IPS-15b (cell line): ENCODE data around the gene METTL23.
A peak's percentile ranks its signal among the peaks of the same experiment; 100 is the strongest.
"Not testable (repeated sequence)": the region's sequence is repeated elsewhere in the genome, so short reads cannot be mapped to it uniquely, and the experiment has no call there.

Source experiments
- H3K27me3 ChIP-seq: one replicate; pipeline ENCODE4 v1.6.1; 2013; ENCODE audit warnings: low read length; ENCODE audit not compliant: control insufficient read depth, insufficient read depth
- H3K36me3 ChIP-seq: one replicate; pipeline ENCODE4 v1.6.1; 2013; ENCODE audit warnings: low read length; ENCODE audit not compliant: control insufficient read depth, insufficient read depth
- H3K4me1 ChIP-seq: one replicate; pipeline ENCODE4 v1.6.1; 2013; ENCODE audit warnings: mild to moderate bottlenecking, low read length; ENCODE audit not compliant: control insufficient read depth, insufficient read depth
- H3K4me3 ChIP-seq: one replicate; pipeline ENCODE4 v1.5.1; 2013; ENCODE audit warnings: low read depth, low read length
- H3K9ac ChIP-seq: one replicate; pipeline ENCODE4 v1.6.1; 2013; ENCODE audit warnings: low read depth, mild to moderate bottlenecking, low read length
- H3K9me3 ChIP-seq: one replicate; pipeline ENCODE4 v1.6.1; 2013; ENCODE audit warnings: mild to moderate bottlenecking, low read length; ENCODE audit not compliant: control insufficient read depth, insufficient read depth

METTL23 gene

DNA sequence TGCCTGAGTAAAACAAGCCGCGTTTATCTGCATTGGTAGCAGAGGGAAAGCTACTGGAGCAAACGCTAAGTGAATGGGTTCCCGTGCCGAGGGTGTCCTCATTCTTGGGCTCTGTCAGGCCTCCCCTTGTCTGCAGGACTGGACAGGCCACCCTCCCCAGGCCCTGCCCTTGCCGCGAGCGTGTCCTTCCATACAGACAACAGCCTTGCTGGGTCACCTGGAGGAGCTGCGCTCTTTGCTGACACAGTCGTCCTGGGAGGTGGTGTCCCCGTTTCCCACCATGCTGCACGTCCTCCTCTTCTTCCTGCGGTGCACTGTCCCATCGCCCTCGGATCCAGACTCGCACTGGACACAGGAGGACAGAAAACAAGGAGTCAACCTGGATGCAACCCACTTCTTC lies 8.1 kb upstream of the METTL23 start:
- no peak overlapping the region for H3K4me3 ChIP-seq
- H3K4me1 ChIP-seq, result no peaks in the 10 kb centered on the region
- H3K9me3 ChIP-seq, result no peaks in the 10 kb centered on the region
- H3K36me3 ChIP-seq, result peaks cover 32% of the 10 kb centered on the region
- no peaks in the 10 kb centered on the region for H3K27me3 ChIP-seq
- no peak overlapping the region for H3K9ac ChIP-seq

DNA sequence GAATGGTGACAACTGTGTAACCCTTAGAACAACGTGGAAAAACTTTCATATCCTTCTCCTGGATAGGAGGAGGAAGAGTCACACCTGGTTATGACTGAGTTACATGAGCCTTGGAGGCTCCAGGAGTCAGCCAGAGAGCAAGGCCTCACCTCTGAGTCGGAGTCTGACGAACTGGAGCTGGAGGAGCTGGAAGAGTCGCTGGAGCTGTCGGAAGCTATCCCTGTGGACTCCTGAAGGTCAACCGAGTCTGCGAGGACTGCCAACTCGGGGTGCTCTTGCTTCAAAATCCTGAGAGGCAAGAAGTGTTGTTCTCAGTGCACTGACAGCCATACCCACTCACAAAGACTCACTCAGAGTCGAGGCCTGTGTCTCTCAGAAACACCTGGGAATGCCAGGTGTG lies 6.4 kb upstream of the METTL23 start:
- Histone ChIP-seq H3K9me3 (no peaks in the 10 kb centered on the region), H3K4me1 (no peaks in the 10 kb centered on the region), H3K9ac (no peak overlapping the region), H3K27me3 (no peaks in the 10 kb centered on the region), H3K4me3 (no peak overlapping the region), H3K36me3 (peaks cover 39% of the 10 kb centered on the region)

DNA sequence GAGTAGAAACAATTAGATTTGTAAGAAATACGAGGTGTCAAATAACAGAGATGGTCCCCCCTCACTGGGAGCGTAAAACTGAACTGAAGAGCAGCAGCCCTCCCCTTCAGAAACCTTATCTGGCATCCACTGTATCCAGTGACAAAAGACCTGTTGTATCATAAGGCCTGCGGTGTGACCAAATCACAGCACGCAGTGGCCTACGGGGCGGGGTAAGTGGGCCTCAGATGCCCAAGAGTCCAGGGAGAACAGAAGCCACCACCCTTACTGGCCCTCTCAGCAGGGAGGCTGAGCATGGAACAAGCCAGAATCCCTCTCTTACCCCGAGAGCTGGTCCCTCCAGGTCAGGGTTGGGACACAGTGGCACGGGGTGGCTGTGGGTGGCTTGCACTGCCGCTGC lies 5.7 kb upstream of the METTL23 start:
- Histone ChIP-seq H3K9ac (no peak overlapping the region), H3K36me3 (peaks cover 39% of the 10 kb centered on the region), H3K27me3 (no peaks in the 10 kb centered on the region), H3K4me3 (no peak overlapping the region), H3K4me1 (peaks cover 2% of the 10 kb centered on the region), H3K9me3 (no peaks in the 10 kb centered on the region)

DNA sequence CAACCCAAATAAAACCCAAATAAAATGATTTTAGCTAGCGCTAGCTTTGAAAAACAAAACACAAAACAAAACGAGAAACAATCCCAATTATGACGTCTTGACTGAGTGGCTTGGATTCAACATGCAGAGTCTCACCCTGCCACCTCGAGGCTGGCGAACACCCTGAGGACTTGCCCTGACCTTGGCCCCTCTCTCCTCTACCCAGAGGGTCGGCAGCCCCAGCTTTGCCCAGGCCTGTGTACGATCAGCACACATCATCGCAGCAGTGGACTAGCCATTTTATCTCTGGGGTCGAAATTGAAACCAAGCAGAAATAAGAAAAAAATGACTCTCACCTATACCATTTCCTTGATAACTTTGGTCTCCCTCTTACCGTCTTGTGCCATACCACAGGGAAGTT lies 5.2 kb upstream of the METTL23 start:
- H3K9me3 ChIP-seq, result no peaks in the 10 kb centered on the region
- H3K4me3 ChIP-seq, result no peak overlapping the region
- H3K36me3 ChIP-seq, result peaks cover 38% of the 10 kb centered on the region
- H3K9ac ChIP-seq, result no peak overlapping the region
- peaks cover 2% of the 10 kb centered on the region for H3K4me1 ChIP-seq
- H3K27me3 ChIP-seq, result no peaks in the 10 kb centered on the region

DNA sequence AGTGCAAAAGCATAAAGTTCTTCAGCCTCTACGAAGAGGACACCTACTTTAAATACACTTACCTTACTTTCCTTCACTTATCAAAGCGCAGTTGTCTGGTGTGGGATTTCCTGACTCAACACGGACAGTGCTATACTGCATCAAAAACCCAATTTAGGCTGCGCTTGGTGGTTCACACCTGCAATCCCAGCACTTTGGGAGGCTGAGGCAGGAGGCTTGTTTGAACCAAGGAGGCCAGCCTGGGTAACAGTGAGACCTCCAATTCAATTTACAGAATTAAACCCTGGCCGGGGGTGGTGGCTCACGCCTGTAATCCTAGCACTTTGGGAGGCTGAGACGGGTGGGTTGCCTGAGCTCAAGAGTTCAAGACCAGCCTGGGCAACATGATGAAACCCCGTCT lies 4.4 kb upstream of the METTL23 start:
- H3K36me3 ChIP-seq, result peaks cover 36% of the 10 kb centered on the region
- no peak overlapping the region for H3K9ac ChIP-seq
- peaks cover 2% of the 10 kb centered on the region for H3K4me1 ChIP-seq

DNA sequence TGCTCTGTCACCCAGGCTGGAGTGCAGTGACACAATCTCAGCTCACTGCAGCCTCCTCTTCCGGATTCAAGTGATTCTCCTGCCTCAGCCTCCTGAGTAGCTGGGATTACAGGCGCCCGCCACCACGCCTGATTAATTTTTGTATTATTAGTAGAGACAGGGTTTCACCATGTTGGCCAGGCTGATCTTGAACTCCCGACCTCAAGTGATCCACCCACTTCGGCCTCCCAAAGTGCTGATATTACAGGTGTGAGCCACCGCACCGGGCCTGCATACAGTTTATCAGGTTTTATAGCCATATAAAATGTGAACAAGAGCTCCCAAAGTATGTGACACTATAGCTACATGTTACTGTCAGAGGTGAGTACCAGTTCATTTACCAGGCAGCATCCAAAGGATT lies 3.7 kb upstream of the METTL23 start:
- not testable (repeated sequence) for H3K4me3 ChIP-seq, H3K4me1 ChIP-seq, H3K9me3 ChIP-seq, H3K27me3 ChIP-seq, H3K9ac ChIP-seq
- peaks cover 36% of the 10 kb centered on the region for H3K36me3 ChIP-seq

More for the DNA sequence above, 4.4 kb upstream of the METTL23 start:
- Histone ChIP-seq H3K9me3 (no peaks in the 10 kb centered on the region), H3K27me3 (no peaks in the 10 kb centered on the region), H3K4me3 (no peak overlapping the region)

DNA sequence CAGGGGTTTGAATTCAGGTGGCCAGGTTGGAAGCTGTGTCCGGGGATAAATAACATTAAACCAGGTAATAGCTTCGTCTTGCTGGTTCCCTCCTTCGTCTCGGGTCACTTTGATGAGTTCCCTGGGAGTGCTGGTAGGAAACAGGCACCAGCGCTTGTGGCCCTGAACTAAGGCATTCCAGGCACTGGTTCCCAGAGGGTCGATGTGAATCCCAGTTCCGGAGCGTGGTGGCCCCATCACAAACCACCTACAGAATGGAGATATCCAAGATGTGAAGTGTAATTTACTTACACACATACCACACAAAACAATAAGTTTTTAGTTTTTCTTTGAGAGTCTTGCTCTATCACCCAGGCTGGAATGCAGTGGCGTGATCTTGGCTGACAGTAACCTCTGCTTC lies 2.8 kb upstream of the METTL23 start:
- no peak overlapping the region for H3K4me3 ChIP-seq
- peaks cover 31% of the 10 kb centered on the region for H3K36me3 ChIP-seq
- H3K4me1 ChIP-seq, result peaks cover 4% of the 10 kb centered on the region
- no peaks in the 10 kb centered on the region for H3K27me3 ChIP-seq
- no peaks in the 10 kb centered on the region for H3K9me3 ChIP-seq
- H3K9ac ChIP-seq, result no peak overlapping the region

DNA sequence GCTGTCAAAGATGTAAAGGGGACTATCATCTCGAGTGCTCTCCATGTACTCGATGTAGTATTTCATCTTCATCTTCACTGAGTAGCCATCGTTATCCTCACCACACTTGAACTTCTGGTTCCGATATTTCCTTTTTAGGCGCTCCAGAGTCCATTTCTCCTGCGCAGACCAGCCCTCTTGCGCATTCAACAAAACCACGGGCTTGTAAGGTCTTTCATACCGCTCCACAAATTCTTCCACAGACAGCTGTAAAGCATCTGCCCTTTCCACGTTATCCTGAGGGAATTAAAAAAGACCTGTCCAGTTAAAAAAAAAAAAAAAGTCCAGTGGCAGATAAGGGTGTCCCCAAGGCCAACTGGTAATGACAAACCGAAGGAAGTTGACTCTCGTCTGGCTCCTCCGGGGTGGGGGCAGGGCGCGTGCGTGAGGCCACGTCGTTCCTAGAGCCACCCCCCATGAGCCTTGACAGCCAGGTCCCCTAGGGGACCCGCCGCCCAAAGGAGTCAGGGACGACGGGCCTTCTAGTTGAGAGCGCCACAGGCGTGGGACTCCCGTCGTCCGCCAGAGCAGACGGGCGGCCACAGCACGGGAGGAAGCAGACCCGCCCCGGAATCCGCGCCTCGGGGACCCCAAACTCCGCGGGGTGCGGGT lies 934 bp upstream of the METTL23 start:
- Histone ChIP-seq H3K9me3 (no peaks in the 10 kb centered on the region), H3K4me3 (peak overlapping the region; percentile 78), H3K4me1 (peaks cover 4% of the 10 kb centered on the region), H3K9ac (peak overlapping the region; percentile 32), H3K27me3 (no peaks in the 10 kb centered on the region), H3K36me3 (peaks cover 24% of the 10 kb centered on the region)

DNA sequence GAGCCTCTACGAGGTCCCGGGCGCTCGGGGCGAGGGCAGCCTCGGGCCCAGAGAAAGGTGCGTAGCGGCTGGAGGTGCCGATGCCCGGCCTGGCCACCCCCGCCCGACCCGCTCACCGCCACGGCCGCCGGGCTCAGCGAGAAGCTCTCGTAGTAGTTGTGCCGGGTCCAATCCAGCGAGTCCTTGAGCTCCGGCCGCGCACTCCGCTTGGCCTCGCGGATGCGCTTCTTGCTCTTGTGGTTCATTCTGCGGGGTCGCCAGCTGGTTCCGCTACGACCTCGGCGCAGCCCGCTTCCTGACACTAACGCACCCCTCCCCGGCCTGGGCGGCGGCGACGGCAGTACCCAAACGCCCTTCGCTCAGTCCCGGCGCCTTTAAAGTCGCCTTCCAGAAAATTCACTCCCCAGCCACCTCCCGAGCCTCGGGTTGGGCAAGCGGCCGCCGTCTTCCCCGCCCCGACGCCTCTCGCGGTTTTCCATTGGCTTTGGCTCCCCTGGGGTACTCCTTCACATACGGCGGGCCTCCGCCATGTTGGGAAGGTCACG lies 336 bp upstream of the METTL23 start, which contains the start of gene JMJD6:
Gene JMJD6 (minus strand): TSS at position 376 of the 545 bp plus-strand sequence. CDS start 131 bp downstream, at position 245.
- H3K27me3 ChIP-seq, result no peaks in the 10 kb centered on the region
- peaks cover 4% of the 10 kb centered on the region for H3K4me1 ChIP-seq
- peak within 1 kb of the TSS; percentile 81 for H3K9ac ChIP-seq
- H3K9me3 ChIP-seq, result no peaks in the 10 kb centered on the region
- H3K4me3 ChIP-seq, result peak within 1 kb of the TSS; percentile 89
- H3K36me3 ChIP-seq, result peaks cover 18% of the 10 kb centered on the region

DNA sequence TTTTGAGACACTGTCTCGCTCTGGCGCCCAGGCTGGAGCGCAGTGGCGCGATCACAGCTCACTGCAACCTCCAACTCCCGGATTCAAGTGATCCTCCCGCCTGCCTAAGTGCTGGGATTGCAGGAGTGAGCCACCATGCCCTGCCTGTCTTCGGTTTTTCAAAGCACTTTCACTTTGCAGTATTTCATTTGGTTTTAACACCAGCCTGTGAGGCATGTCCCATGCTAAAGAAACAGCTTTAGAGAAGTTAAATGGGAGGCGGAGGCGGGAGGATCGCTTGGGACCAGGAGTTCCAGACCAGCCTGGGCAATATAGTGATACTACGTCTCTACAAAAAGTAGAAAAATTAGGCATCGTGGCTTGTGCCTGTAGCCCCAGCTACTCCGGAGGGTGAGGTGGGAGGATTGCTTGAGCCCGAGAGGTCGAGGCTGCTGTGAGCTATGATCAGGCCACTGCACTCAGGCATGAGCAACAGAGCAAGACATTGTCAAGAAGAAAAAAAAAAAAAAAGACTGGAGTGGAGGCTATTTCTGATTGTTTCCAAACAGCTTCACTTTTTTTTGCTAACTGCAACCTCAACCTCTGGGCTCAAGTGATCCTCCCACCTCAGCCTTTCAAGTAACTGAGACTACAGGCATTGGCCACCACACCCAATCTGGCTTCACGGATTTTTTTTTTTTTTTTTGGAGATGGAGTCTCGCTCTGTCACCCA lies 1.3 kb downstream of the METTL23 start:
- no peak overlapping the region for H3K9ac ChIP-seq
- peaks cover 4% of the 10 kb centered on the region for H3K4me1 ChIP-seq
- no peaks in the 10 kb centered on the region for H3K27me3 ChIP-seq
- H3K36me3 ChIP-seq, result peaks cover 7% of the 10 kb centered on the region
- H3K4me3 ChIP-seq, result peak overlapping the region; percentile 89
- H3K9me3 ChIP-seq, result no peaks in the 10 kb centered on the region

DNA sequence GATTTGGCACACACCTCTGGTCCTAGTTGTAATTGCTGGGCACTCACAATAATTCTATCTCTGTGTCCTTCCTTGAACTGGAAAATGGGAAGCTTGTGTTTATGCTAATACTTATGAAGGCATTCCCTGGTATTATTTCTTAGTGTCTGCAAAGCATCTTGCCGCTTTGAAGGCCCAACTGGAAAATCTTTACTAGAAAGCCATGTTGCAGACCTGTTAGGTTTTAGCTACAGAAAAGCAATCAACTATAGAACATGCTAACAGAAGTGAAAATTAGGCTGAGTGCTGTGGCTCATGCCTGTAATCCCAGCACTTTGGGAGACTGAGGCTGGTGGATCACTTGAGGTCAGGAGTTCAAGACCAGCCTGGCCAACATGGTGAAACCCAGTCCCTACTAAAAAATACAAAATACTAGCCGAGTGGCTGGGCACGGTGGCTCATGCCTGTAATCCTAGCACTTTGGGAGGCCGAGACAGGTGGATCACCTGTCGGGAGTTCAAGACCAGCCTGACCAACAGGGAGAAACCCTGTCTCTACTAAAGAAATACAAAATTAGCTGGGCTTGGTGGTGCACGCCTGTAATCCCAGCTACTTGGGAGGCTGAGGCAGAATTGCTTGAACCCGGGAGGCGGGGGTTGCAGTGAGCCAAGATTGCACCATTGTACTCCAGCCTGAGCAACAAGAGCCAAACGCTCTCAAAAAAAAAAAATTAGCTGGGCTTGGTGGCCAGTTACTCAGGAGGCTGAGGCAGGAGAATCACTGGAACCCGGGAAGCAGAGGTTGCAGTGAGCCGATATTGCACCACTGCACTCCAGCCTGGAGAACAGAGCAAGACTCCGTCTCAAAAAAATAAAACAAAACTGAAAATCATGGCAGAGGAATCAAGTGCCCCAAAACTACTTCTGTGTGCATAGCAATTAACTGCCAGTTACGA lies 5.4 kb downstream of the METTL23 start:
- H3K36me3 ChIP-seq, result peaks cover 33% of the 10 kb centered on the region
- not testable (repeated sequence) for H3K9ac ChIP-seq, H3K4me3 ChIP-seq, H3K4me1 ChIP-seq, H3K9me3 ChIP-seq, H3K27me3 ChIP-seq
